Measurements from ENCODE around the gene LIPT2.

- TF ChIP-seq POLR2A (IDR thresholded peaks at IDR 0.05) (no peak), CTCF (IDR thresholded peaks at IDR 0.05) (no peak)
Observed at GRCh38 chr11:74474316-74474715, 19.2 kb downstream of the LIPT2 start.

Data from uterus (tissue), 2 donors.